HG02884 (cell line): ENCODE data around the gene TUT1.
A peak's percentile ranks its signal among the peaks of the same experiment; 100 is the strongest.

Experiments used
- ATAC-seq: cut with Tn5 transposase; IDR thresholded peaks from one replicate; pipeline ENCODE4 v1.9.1; 2021; ENCODE audit warnings: mild to moderate bottlenecking, moderate library complexity; ENCODE audit not compliant: unreplicated experiment

TUT1 gene

DNA sequence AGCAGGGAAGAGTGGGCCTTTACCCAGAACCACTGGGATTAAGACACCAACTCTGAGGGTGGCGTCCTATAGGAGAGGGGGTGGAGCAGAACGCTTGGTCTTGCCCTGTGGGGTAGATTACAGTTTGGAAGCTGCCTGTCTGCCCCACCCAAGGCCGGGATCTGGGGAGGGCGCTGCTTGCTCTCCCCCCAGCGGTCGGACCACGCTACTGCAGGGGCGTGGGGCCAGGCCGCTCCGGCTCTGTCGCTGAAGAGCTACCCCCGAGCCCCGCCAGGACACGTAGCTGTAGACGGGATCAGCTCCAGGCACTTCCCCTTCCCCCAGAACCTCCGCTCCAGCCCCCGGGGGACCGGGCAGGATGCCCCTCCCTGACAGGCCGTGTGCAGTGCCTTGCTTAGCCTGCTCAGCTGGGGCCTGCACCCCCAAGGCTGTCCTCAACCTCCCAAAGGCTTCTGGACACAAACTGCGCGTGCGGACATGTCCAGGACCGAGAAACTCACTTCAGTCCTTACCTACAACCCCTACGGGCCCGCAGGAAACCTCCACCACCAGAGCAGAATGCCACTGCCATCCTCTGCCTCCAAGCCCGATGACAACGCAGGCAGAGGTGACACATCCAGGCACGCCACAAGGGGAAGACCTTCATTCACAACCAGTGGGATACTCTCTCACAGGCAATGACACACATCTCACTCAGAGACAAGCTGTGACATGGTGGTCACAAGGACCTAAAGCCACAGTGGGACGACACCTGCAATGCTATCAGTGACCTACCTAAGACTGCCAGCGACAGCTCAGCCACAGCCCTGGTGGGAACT lies 48.4 kb downstream of the TUT1 start:
- ATAC-seq = no peak

DNA sequence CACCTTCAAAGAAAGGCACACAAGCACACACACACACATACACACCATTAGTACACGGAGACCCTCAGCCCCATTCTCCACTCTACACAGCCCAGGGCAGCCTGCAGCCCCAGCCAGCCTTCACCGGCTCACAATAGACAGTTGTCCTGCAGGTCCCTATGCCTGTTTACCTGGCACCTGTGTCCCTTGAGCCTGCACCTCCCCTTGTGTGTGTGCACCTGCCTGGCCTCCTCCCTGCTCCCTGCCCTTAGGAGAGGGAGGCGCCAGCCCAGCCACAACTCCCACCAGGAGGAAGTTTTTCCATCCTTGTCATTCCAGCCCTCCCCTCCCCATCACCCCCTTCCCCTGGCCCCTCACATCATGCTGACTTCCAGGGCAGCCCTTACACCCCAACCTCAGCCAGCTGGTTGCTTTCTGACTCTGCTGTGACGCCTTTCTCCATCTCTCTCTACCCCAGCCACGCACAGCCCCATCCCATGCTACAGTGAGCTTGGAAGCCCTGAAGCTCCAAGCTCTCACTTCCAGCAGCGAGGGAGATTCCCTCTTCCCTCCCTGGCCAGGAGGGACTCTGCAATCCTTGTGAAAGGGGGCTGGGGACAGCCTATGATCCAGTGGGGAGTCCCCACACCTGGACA lies 49.1 kb downstream of the TUT1 start:
- ATAC-seq = no peak

DNA sequence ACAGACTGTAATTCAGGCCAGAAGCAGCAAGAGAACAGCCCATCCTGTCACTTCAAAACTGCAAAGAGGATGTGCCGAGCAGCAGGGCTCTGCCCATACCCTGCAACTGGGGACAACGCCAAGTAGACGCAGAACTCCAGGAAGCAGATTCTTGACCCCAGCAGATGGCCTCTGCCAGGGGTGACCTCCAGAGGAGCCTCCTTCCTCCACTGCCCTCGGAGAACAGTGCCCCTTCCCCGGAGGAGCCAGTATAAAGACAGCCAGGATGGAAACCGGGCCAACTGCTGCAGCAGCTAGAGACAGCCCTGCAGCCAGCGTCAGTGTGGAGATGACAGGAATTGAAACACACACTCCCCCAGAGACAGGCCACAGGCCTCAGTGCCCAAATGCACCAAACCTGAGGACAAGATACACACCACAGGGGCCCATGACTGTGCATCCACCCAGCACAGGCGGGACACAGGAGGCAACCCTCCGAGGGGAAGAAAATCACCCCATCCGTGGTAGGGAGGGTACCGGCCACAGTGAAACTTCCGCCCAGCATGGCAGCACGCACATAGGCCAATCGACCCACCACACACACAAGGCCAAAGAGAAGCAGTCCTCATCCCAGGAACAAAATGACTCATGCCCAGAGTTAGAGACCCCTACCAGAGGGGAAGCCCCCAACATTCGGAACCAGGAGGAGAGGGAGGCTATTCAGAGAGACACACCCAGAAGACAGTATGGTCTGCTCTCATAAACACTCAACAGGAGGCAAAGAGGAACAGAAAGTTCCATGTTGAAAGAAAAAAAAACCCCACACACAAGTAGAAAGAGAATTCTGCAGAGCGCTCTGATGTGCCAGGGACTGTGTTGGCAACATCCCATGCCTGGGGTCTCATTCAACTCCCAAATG lies 50.3 kb downstream of the TUT1 start:
- ATAC-seq = peak; percentile 44

DNA sequence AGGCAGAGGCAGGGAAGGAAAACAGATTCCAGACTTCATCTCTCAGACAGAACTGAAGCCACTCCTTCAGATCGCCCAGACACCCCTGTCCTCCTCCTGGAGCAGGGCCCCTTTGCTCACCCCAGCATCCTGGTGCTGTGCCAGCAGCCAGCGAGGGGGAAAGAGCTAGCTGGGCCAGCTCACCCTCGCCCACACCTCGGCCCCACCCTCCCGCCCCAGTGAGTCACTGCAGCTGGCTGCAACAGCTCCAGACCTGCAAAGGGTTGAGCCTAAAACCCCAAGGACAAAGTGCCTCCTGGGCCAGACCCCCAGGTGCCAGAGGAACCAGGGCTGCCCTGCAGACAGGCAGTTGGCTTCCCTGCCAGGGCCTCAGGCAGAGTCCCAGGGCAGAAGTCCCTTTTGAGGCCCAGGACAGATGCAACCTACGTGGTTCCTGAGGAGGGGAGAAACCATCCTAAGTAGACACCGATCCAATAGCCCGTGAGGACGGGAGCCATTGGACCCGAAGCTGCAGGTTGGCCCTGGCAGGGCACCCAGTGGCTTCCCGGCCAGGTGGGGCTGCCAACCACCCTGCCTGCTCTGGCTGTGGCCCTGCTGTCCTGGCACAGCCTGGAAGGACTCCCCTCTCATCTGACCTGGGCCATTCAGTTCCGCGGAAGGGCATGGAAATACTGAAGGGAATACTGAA lies 51.9 kb downstream of the TUT1 start:
- ATAC-seq = no peak

DNA sequence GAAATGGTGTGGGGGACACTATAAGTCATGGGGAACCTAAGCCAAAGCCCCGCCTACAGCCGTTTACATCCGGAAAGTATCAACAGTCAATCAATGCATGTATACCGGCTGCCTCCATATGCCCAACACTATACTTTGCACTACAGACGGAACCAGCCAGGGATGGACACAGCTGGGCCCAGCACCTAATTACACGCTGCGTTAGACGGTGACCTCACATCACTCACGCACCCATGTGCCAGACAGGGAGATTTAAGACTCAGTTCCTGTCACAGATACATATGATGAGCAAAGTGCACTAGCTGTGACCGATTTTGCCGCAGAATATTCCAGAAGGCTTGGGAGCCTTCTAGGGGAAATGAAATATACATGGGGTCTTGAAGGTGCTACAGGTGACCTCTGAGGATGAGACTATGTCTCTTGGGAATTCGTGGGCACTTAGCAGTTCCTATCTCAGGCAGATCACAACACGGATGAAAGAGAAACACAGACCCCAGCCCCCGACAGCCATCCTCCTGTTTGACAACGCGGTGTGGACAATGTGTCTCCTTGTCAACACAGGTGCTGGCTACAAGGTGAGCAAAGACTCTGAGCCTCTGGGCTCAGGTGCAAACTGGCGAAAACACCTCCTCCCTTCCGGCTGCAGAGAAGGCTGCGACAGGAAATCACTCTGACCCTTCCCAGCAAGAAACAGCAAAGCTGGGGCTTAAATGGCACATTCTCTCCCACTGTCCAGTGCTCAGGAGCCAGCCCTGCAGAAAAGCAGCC lies 52.7 kb downstream of the TUT1 start:
- ATAC-seq = no peak

DNA sequence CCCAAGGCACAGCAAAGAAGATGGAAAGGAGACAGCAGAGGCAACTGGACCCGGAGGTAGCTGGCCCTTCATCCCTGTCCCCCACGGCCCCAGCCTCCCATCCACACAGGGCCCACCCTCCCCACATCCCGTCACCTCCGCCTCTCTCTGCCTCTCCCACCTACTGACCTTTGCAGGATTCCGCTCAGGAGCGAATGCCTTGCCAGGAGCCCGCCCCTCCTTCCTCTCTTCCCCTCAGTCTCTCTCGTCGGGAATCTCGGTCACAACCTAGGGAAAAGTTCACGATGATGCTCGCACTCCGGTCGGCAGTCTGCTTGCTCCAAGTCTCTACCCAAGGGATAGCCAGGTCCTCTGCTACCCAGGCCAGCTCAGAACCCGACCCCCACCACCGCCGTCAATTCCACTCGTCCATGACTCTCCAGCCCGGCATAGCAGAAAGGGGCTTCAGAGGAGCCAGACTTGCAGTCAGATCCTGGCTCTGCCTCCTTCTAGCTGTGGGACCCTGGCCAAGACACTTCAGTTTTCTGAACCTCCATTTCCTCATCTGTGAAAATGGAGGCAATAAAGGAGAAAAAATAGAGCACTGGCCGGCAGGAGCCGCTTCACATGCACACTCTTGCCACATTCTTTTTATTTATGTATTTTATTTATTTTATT lies 54.9 kb downstream of the TUT1 start:
- no peak for ATAC-seq

DNA sequence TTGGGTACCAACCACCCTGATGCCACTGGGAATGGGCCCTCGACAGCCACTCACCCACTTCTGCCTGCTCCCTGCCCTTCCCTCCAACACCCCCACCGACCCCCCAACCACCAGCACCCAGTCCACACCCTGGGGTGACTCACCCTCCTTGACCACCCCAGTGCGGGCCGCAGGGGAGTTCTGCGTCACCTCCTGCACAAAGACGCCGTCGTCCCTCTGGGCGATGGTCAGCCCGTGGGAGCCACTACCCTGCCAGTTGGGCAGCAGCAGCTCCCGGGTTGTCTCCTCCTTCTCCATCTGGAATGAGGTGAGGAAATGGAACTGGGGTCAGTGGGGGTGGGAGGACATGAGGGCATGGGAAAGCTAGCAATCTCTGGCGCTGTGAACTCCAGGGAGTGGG lies 55.5 kb downstream of the TUT1 start:
- ATAC-seq = no peak

DNA sequence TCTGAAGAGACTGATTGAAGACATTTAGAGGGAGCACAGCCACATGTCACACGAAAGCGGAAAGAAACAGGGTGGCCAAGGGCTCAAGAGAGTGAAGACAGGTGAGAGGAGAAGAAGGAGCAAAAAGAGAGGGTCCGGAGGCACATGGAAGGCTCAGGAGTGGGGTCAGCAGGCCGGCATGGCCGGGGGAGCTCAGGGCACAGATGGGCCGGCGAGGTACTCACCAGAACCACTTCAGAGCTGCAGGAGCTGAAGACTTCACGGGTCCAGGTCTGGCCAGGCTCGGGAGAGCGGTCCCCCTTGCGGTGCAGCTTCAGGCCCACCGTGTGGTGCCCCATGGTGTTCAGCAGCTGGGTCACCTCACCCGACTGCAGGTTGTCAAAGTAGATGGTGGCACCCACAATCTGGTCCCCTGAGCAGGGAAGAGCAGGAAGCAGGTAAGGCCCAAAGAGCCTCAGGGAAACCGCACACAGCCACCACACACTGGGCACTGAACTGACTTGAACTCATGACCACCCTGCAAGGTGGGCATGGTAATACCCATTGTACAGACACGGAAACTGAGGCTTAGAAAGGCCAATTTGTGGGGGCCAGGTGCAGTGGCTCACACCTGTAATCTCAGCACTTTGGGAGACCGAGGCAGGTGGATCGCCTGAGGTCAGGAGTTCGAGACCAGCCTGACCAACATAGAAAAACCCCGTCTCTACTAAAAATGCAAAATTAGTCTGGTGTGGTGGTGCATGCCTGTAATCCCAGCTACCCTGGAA lies 56.4 kb downstream of the TUT1 start:
- no peak for ATAC-seq

DNA sequence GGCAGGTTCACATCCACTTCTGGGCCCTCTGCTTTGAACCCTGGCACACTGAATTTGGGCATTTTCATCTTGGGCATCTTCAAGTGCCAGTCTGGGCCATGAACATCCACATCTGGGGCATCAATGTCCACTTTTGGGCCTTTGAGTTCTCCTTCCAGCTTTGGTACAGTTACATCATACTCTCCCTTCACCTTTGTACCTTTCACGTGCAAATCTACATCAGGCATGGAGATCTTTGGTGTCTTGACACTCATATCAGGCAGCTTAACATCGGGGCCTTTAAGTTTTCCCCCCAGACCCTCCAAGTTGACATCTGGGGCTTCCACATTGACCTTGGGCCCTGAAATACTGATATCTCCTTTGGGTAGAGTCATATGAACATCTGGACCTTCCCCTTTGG lies 59.2 kb downstream of the TUT1 start:
- no peak for ATAC-seq
